ENCODE data around the gene OTOP2.

OTOP2 gene

GRCh38 chr17:74892013-74892841, 31.8 kb upstream of the OTOP2 start:
- no peaks in the 10 kb centered on the region for H3K9me2 ChIP-seq (replicated peaks; ENCODE audit: insufficient read depth, low read length)
- no peak overlapping the region for H2AFZ ChIP-seq (ENCODE audit: low read depth, low read length, severe bottlenecking)
- no peak overlapping the region for H3K4me2 ChIP-seq (ENCODE audit: low read depth, low read length, poor library complexity, severe bottlenecking)
- H3K27me3 ChIP-seq (ENCODE audit: low read length): no peaks in the 10 kb centered on the region
- no peaks in the 10 kb centered on the region for H3K79me2 ChIP-seq (ENCODE audit: insufficient read depth, low read length)
- H3K9ac ChIP-seq (ENCODE audit: low read length): no peak overlapping the region
- no peaks in the 10 kb centered on the region for H3F3A ChIP-seq (ENCODE audit: insufficient read depth)
- no peaks in the 10 kb centered on the region for H3K9me3 ChIP-seq (ENCODE audit: insufficient read depth, low read length)
- H4K20me1 ChIP-seq (ENCODE audit: low read depth, low read length): no peaks in the 10 kb centered on the region
- TF ChIP-seq CTCF (IDR thresholded peaks at IDR 0.05; ENCODE audit: insufficient read depth, low read length, poor library complexity, severe bottlenecking) (no peak), EZH2phosphoT487 (conservative IDR thresholded peaks at IDR 0.05; ENCODE audit: low read length) (no peak)
- no peaks in the 10 kb centered on the region for H3K36me3 ChIP-seq (ENCODE audit: low read length)
- H3K4me3 ChIP-seq (ENCODE audit: insufficient read depth, low read length, poor library complexity, severe bottlenecking): no peak overlapping the region
- H3K27ac ChIP-seq (ENCODE audit: low read depth, low read length): no peak overlapping the region

GRCh38 chr17:74892974-74893911, 30.8 kb upstream of the OTOP2 start, which contains the start of gene FADS6:
Gene FADS6, minus strand, starts transcription at chr17:74893633. Its CDS starts 38 bp downstream, at chr17:74893595.
- Histone ChIP-seq H3K9ac (ENCODE audit: low read length) (no peak within 1 kb of the TSS), H4K20me1 (ENCODE audit: low read depth, low read length) (no peaks in the 10 kb centered on the region), H3F3A (ENCODE audit: insufficient read depth) (no peaks in the 10 kb centered on the region), H2AFZ (ENCODE audit: low read depth, low read length, severe bottlenecking) (no peak within 1 kb of the TSS), H3K79me2 (ENCODE audit: insufficient read depth, low read length) (no peaks in the 10 kb centered on the region), H3K4me2 (ENCODE audit: low read depth, low read length, poor library complexity, severe bottlenecking) (no peak within 1 kb of the TSS), H3K27me3 (ENCODE audit: low read length) (no peaks in the 10 kb centered on the region), H3K4me3 (ENCODE audit: insufficient read depth, low read length, poor library complexity, severe bottlenecking) (no peak within 1 kb of the TSS), H3K9me2 (replicated peaks; ENCODE audit: insufficient read depth, low read length) (no peaks in the 10 kb centered on the region), H3K9me3 (ENCODE audit: insufficient read depth, low read length) (no peaks in the 10 kb centered on the region), H3K27ac (ENCODE audit: low read depth, low read length) (no peak within 1 kb of the TSS), H3K36me3 (ENCODE audit: low read length) (no peaks in the 10 kb centered on the region)
- no peak for TF ChIP-seq EZH2phosphoT487 (conservative IDR thresholded peaks at IDR 0.05; ENCODE audit: low read length)
- TF ChIP-seq CTCF (IDR thresholded peaks at IDR 0.05; ENCODE audit: insufficient read depth, low read length, poor library complexity, severe bottlenecking): no peak

DNA sequence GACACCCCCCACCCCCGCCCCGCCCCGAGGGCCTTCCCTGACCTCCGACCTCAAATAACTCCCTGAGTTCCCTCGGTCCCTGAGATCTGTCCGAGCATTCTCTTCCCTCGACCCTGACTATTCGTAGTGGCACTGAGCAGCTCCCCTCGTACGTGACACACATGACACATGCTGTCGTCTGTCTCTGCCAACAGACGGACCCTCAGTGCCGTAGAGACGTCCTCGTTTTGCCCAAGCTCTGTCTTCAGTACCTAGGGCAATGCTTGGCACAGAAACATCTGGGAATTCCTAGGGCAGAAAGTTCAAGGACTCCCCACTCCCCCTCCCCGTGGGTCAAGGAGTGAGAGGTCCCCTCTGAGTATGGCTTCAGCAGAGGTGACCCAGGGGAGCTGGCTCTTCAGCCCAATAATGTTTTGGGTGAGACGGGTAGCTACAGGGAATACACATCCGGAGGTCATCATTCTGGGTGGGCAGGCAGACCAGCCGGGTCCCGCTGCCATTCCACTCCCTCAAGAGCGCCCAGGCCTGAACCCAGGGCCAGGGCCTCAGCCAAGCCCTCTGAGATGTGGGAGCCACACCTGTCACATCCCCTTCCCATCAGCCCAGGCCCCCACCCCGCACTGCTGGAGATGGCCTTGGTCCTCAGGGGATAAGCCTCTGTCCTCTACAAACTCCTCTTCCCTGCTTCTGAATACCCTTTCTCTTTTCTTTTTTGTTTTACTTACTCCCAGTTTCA, 30.0 kb upstream of the OTOP2 start:
- no peak overlapping the region for H2AFZ ChIP-seq (ENCODE audit: low read depth, low read length, severe bottlenecking)
- TF ChIP-seq EZH2phosphoT487 (conservative IDR thresholded peaks at IDR 0.05; ENCODE audit: low read length) (no peak), CTCF (IDR thresholded peaks at IDR 0.05; ENCODE audit: insufficient read depth, low read length, poor library complexity, severe bottlenecking) (no peak)
- no peak overlapping the region for H3K4me3 ChIP-seq (ENCODE audit: insufficient read depth, low read length, poor library complexity, severe bottlenecking)
- H3K27ac ChIP-seq (ENCODE audit: low read depth, low read length): no peak overlapping the region
- H3K79me2 ChIP-seq (ENCODE audit: insufficient read depth, low read length): no peaks in the 10 kb centered on the region
- H3K9ac ChIP-seq (ENCODE audit: low read length): no peak overlapping the region
- H3K27me3 ChIP-seq (ENCODE audit: low read length): no peaks in the 10 kb centered on the region
- no peaks in the 10 kb centered on the region for H3F3A ChIP-seq (ENCODE audit: insufficient read depth)
- H3K9me3 ChIP-seq (ENCODE audit: insufficient read depth, low read length): no peaks in the 10 kb centered on the region
- no peaks in the 10 kb centered on the region for H4K20me1 ChIP-seq (ENCODE audit: low read depth, low read length)
- H3K9me2 ChIP-seq (replicated peaks; ENCODE audit: insufficient read depth, low read length): no peaks in the 10 kb centered on the region
- H3K36me3 ChIP-seq (ENCODE audit: low read length): no peaks in the 10 kb centered on the region
- no peak overlapping the region for H3K4me2 ChIP-seq (ENCODE audit: low read depth, low read length, poor library complexity, severe bottlenecking)

All from SU-DHL-6 (cell line).